T-helper 1 cell treated with Interleukin-12 subunit alpha and Interleukin-12 subunit beta and Interleukin-4 antibody, amounts not matched to agents 30 ng/mL and 1 ng/mL, for 36 hours (primary cell): ENCODE measurements around the gene NRN1L. TPM values are rescaled to one million over a fixed set of nuclear protein-coding genes. Genes with fewer than 3 reads are reported as not detected.
"Not testable (repeated sequence)": the region's sequence is repeated elsewhere in the genome, so short reads cannot be mapped to it uniquely, and the experiment has no call there.

Experiments
- intact Hi-C: fragments of 100-400 bp; cut with micrococcal nuclease; formaldehyde crosslinking; loops from one replicate; pipeline ENCODE4 v1.15.1; 2024
- total RNA-seq: library from RNA; stranded (reverse); gene quantifications from 2 replicates; pipeline ENCODE4 v1.2.3, GENCODE V29; 2022

NRN1L gene
- total RNA-seq, 1 donor from 2014 or later: 0.59 TPM

- intact Hi-C loops: no loop called here
Measured at GRCh38 chr16:67858500-67858899, 26.2 kb upstream of the NRN1L start.

- intact Hi-C loops: no loop called here
Measured at GRCh38 chr16:67860589-67861398, 23.9 kb upstream of the NRN1L start.

GRCh38 chr16:67861877-67862276 lies 22.8 kb upstream of the NRN1L start:
- intact Hi-C loops: no loop called here

GRCh38 chr16:67862623-67863583 lies 21.8 kb upstream of the NRN1L start:
- intact Hi-C loops: no loop called here

- intact Hi-C loops: not testable (repeated sequence)
Measured at GRCh38 chr16:67864044-67864443, 20.6 kb upstream of the NRN1L start.

GRCh38 chr16:67864594-67864993 lies 20.1 kb upstream of the NRN1L start:
- intact Hi-C loops: no loop called here

GRCh38 chr16:67865318-67865717 lies 19.4 kb upstream of the NRN1L start:
- intact Hi-C loops: loop anchor here (1.0 kb wide), 2 partner anchors 49 to 193 kb away; no protein-coding TSS in a partner anchor

- intact Hi-C loops: no loop called here
Measured at GRCh38 chr16:67868290-67868689, 16.4 kb upstream of the NRN1L start.

GRCh38 chr16:67869653-67870052 lies 15.0 kb upstream of the NRN1L start:
- intact Hi-C loops: loop anchor here (5.0 kb wide), 2 partner anchors 193 to 368 kb away; partner anchors contain the start of gene ESRP2

- intact Hi-C loops: loop anchor here (5.0 kb wide), 2 partner anchors 191 to 366 kb away; partner anchors contain the start of gene ESRP2
Measured at GRCh38 chr16:67871256-67871655, 13.4 kb upstream of the NRN1L start.

- intact Hi-C loops: loop anchor here (1.0 to 5.0 kb wide), 9 partner anchors 26 to 365 kb away; partner anchors contain the start of genes C16orf86, ENKD1, ESRP2 and NUTF2
Measured at GRCh38 chr16:67872131-67872630, 12.5 kb upstream of the NRN1L start.

GRCh38 chr16:67872631-67873434 lies 11.9 kb upstream of the NRN1L start, which contains the start of gene EDC4:
TSS of gene EDC4 (plus strand) at chr16:67873052. CDS start at chr16:67873262, 210 bp downstream.
- intact Hi-C loops: loop anchor here (1.0 to 5.0 kb wide), 11 partner anchors 20 to 364 kb away; partner anchors contain the start of genes C16orf86, ENKD1, ESRP2 and NUTF2

GRCh38 chr16:67873435-67874370 lies 11.0 kb upstream of the NRN1L start:
- intact Hi-C loops: loop anchor here (1.0 to 5.0 kb wide), 7 partner anchors 20 to 364 kb away; partner anchors contain the start of genes C16orf86, ENKD1, ESRP2 and PSKH1

GRCh38 chr16:67874372-67874771 lies 10.3 kb upstream of the NRN1L start:
- intact Hi-C loops: loop anchor here (5.0 kb wide), 2 partner anchors 188 to 363 kb away; partner anchors contain the start of gene ESRP2

GRCh38 chr16:67877064-67877463 lies 7.6 kb upstream of the NRN1L start:
- intact Hi-C loops: no loop called here

GRCh38 chr16:67878232-67878631 lies 6.5 kb upstream of the NRN1L start:
- intact Hi-C loops: no loop called here

GRCh38 chr16:67878846-67879245 lies 5.8 kb upstream of the NRN1L start:
- intact Hi-C loops: no loop called here

GRCh38 chr16:67879462-67879861 lies 5.2 kb upstream of the NRN1L start:
- intact Hi-C loops: no loop called here

- intact Hi-C loops: no loop called here
Measured at GRCh38 chr16:67879936-67880335, 4.7 kb upstream of the NRN1L start.
